ENCODE data around the gene DUSP15.
"Not testable (repeated sequence)": the region's sequence is repeated elsewhere in the genome, so short reads cannot be mapped to it uniquely, and the experiment has no call there.

Gene DUSP15

DNA sequence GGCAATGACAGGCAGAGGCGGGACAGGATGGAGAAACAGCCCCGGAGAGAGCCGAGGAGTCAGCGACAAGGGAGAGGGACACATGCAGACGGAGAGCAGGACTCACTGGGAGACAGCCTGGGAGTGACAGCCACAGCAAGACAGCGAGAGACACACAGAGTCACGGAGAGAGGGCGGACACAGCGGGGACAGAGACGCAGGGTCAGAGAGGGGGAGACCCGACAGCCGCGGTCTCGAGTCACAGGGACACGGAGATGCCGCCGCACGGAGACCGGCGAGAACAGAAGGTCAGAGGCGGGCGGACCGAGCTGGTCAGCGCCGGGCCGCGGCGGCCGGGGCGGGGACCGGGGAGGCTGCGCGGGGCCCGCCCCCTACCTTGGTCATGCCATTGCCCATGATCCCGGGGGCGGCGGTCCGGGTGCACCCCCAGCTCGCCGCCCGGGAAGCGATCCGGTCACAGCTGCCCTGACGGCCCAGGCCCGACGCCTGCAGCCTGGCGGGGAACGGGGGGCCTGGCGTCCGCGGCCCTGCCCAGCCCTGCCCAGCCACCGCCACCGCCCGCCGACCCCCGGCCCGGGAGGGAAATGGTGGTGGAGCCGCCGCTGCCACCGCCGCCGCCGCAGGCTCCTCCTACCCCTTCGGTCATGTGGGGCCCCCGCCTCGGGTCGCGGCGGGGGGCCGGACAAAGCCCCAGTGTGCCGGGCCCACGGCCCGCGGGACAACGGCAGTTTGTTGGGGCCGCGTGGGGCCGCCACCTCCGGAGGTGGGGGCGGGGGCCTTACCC lies at the start of gene DUSP15, which contains the start of gene TTLL9:
TSS of gene DUSP15 (minus strand) at position 586 of the 784 bp plus-strand sequence. CDS start at position 396, 190 bp downstream.
TSS of gene TTLL9 (plus strand) at position 693 of the 784 bp plus-strand sequence. CDS start 493 bp downstream, outside the sequence.
- no peak for DNase-seq

- DNase-seq = no peak
These were observed 49.3 kb upstream of the DUSP15 start for GRCh38 chr20:31919410-31920155.

GRCh38 chr20:31918466-31919105 lies 48.3 kb upstream of the DUSP15 start:
- no peak for DNase-seq

DNA sequence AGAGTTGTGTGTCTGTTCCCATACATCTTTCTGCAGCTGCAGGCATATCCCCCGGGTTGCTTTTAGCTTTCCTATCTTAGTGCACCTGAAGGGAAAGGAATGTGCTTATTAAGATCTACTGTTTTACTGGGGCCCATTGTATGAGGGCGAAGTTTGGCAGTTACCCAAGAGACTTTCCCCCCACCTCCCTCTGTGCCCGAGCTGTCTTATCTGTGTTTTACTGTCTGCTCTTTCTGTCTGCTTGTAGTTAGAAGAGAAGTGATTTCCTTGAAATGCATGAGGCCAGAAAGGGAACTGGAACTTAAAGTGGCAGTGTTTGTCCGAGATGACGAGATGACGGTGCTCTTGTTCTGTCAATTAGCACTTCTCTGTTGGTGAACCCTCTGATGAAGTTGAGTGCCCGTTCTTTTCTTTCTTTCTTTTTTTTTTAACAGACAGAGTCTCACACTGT lies 47.7 kb upstream of the DUSP15 start:
- DNase-seq = not testable (repeated sequence)

GRCh38 chr20:31916708-31917107 lies 46.4 kb upstream of the DUSP15 start:
- no peak for DNase-seq

DNA sequence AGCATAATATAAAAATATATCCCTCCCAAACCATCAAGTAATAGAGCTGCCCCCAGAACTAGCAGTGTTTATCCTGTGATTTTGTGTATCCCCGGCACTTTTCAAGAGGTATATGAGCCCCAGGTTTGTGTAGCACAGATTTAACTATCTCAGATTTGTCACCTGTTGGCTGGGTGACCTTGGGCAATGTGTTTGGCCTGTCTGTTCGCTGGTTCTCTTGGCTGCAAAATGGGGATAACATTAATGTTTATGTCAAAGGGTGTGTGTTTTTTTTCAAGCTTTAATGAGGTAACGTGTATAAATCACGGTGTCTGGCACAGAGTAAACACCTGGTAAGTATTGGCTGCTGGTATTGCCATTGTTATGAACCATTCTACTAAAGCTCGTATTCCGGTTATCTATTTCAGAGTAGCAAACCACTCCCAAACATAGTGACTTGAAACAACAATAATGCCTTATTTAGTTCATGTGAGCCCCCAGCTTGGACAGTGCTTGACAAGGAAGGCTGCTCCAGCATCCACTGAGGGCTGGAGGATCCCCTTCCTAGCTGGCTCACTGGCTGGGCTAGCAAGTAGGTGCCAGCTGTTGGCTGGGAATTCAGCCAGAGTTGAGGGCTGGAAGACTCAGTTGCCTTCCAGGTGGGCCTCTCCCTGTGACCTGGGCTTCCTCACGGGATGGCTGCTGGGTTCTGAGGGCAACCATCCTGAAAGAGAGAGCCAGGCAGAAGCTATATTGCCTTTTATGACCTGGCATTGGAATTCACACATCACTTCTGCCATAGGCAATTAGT lies 45.4 kb upstream of the DUSP15 start:
- no peak for DNase-seq

DNA sequence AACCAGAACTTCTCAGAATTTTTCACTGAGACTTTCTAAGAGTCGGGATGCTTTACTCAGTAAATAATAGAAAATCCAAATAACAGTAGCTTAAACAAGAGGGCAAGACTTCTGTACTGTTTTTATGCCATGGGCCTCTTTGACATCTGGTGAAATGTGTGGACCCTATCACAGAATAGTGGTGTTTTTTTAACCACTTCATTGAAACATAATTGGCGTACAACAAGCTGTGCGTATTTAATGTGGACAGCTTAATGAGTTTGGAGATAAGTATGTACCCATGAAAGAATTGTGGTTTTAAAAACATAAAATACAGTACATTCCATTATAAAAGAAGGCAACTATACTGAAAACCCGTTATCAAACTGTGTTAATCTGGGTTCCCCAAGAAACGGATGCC lies 43.8 kb upstream of the DUSP15 start:
- DNase-seq = no peak

- DNase-seq = no peak
These were observed 43.3 kb upstream of the DUSP15 start for GRCh38 chr20:31913431-31914157.

DNA sequence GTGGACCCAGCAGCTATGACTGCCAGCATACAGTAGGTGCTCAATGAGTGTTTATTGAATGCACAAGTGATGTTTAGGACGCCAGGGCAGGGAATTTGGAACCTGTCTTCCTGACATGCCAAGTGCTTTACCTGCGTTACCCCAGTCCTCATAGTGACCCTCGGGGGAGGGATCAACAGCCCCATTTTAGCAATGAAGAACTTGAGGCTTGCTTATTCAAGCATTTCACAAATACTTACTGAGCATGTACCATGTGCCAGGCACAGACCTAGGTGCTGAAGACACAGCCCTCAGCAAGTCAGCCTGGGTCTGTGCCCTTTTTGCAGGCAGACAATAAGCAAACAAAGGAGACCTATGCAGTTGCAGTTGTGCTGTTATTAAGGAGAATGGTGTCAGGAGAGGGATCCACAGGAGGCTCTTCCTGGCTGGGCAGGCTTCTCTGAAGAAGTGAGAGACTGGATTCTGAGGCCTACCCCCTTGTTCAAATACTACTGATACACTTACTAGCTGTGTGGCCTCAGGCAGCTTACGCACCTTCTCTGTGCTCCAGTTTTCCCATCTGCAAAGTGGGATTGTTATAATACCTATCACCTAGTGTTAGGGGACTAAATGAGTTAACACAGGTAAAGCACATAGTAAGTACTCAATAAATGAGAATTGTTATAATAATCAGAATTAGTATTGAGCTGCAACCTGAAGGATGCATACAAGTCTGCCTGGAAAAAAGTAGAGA lies 39.9 kb upstream of the DUSP15 start:
- no peak for DNase-seq

GRCh38 chr20:31909253-31910070 lies 39.1 kb upstream of the DUSP15 start:
- DNase-seq = no peak

DNA sequence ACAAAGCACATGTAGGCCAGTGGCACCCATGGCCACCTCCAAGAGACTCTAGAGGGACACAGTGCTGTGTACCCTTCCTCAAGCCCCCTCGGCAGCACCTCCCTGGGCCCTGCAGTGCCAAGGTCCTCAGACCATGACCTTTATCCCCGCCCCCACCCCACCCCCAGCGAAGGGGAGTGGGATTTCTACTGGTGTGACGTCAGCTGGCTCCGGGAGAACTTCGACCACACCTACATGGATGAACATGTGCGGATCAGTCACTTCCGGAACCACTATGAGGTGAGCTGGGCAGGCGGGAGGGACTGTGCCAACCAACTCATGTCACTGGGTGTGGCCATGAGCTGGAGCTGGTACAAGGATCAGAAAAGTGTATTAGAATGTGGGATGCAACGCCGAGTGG lies 38.1 kb upstream of the DUSP15 start:
- DNase-seq = no peak

GRCh38 chr20:31908016-31908415 lies 37.7 kb upstream of the DUSP15 start:
- no peak for DNase-seq

DNA sequence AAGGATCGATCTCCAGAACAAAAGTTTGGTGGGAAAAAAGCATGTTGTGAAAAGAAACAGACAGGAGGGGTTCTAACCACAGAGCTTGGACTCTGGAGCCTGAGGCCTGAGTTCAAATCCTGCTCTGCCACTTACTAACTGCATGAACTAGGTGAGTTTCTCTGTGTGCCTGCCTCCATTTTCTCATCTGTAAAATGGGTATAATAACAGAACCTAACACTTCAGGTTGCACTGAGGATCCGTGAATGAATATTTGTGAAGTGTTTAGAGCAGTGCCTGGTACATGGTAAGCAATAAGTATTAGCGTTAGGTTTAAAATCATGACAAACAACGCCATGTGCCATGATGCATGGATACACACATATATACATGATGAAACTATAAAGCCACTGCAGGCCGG lies 36.7 kb upstream of the DUSP15 start:
- DNase-seq = no peak

- no peak for DNase-seq
These were observed 35.7 kb upstream of the DUSP15 start for GRCh38 chr20:31906001-31906400.

GRCh38 chr20:31903627-31904386 lies 33.5 kb upstream of the DUSP15 start:
- DNase-seq = no peak

GRCh38 chr20:31901615-31902014 lies 31.3 kb upstream of the DUSP15 start:
- DNase-seq = no peak

- DNase-seq = no peak
These were observed 27.2 kb upstream of the DUSP15 start for GRCh38 chr20:31897541-31897940.

GRCh38 chr20:31896049-31896448 lies 25.7 kb upstream of the DUSP15 start:
- no peak for DNase-seq

- DNase-seq = no peak
These were observed 24.8 kb upstream of the DUSP15 start for GRCh38 chr20:31894980-31895675.
